HepG2 (cell line): ENCODE measurements around the gene TBCD. TPM values are rescaled to one million over a fixed set of nuclear protein-coding genes. Genes with fewer than 3 reads are reported as not detected.

Experiments
- CCAR2 ChIP-seq: fragments of 200-400 bp; formaldehyde crosslinking; optimal IDR thresholded peaks from 2 replicates; pipeline ENCODE3; 2018; ENCODE audit warnings: low read depth, mild to moderate bottlenecking, low read length, moderate library complexity
- HIVEP1 ChIP-seq: sonication (generic); formaldehyde crosslinking; IDR thresholded peaks from 2 replicates; pipeline ENCODE4 v1.4.0; 2020; ENCODE audit warnings: mild to moderate bottlenecking, missing genetic modification reagents
- HOXD1 ChIP-seq: sonication (generic); formaldehyde crosslinking; IDR thresholded peaks from 2 replicates; pipeline ENCODE4 v1.5.0; 2020; ENCODE audit warnings: missing genetic modification reagents
- NCOA1 ChIP-seq: sonication (generic); formaldehyde crosslinking; IDR thresholded peaks from 2 replicates; pipeline ENCODE4 v1.9.0; 2021; ENCODE audit warnings: missing genetic modification reagents
- NFATC3 ChIP-seq: sonication (generic); formaldehyde crosslinking; IDR thresholded peaks from 2 replicates; pipeline ENCODE4 v1.5.1; 2020; ENCODE audit warnings: mild to moderate bottlenecking, missing genetic modification reagents
- NFE2 ChIP-seq: sonication (generic); formaldehyde crosslinking; IDR thresholded peaks from 2 replicates; pipeline ENCODE4 v1.4.0; 2020; ENCODE audit warnings: missing genetic modification reagents
- RBFOX2 ChIP-seq: fragments of 200-400 bp; formaldehyde crosslinking; IDR thresholded peaks from 2 replicates; pipeline ENCODE4 v1.6.1; 2017; ENCODE audit warnings: low read depth, mild to moderate bottlenecking, low read length
- ZHX2 ChIP-seq, 2 experiments: sonication (generic) in 1 of 2; formaldehyde crosslinking in 1 of 2; IDR thresholded peaks; 2 replicates each; pipeline versions ENCODE4 v1.6.1 to v1.9.0; 2014 to 2022; ENCODE audit warnings: antibody characterized with exemption in 1 of 2, borderline replicate concordance in 1 of 2, inconsistent platforms in 1 of 2, low read depth in 1 of 2, missing genetic modification reagents in 1 of 2
- ZMAT5 ChIP-seq: sonication (generic); formaldehyde crosslinking; IDR thresholded peaks from 2 replicates; pipeline ENCODE4 v1.5.0; 2020; ENCODE audit warnings: mild to moderate bottlenecking, low read depth, missing genetic modification reagents, borderline replicate concordance
- ZNF224 ChIP-seq: sonication (generic); formaldehyde crosslinking; IDR thresholded peaks from 2 replicates; pipeline ENCODE4 v1.5.0; 2020; ENCODE audit warnings: mild to moderate bottlenecking, missing genetic modification reagents
- ZNF274 ChIP-seq: sonication (generic); formaldehyde crosslinking; IDR thresholded peaks from 2 replicates; pipeline ENCODE4 v1.5.1; 2020; ENCODE audit warnings: mild to moderate bottlenecking, missing genetic modification reagents
- ZNF382 ChIP-seq: sonication (generic); formaldehyde crosslinking; IDR thresholded peaks from 2 replicates; pipeline ENCODE4 v1.5.0; 2020; ENCODE audit warnings: missing genetic modification reagents, mild to moderate bottlenecking, borderline replicate concordance
- ZNF607 ChIP-seq: sonication (generic); formaldehyde crosslinking; IDR thresholded peaks from 2 replicates; pipeline ENCODE4 v1.5.1; 2020; ENCODE audit warnings: missing genetic modification reagents, mild to moderate bottlenecking, borderline replicate concordance
- ZNF709 ChIP-seq: sonication (generic); formaldehyde crosslinking; IDR thresholded peaks from 2 replicates; pipeline ENCODE4 v1.5.0; 2020; ENCODE audit warnings: mild to moderate bottlenecking, missing genetic modification reagents
- ZNF839 ChIP-seq: sonication (generic); formaldehyde crosslinking; IDR thresholded peaks from 2 replicates; pipeline ENCODE4 v1.4.0; 2020; ENCODE audit warnings: missing genetic modification reagents, mild to moderate bottlenecking, borderline replicate concordance
- ZUFSP ChIP-seq: sonication (generic); formaldehyde crosslinking; IDR thresholded peaks from 2 replicates; pipeline ENCODE4 v1.9.0; 2021; ENCODE audit warnings: missing genetic modification reagents, mild to moderate bottlenecking, borderline replicate concordance
- polyA plus RNA-seq, 8 experiments: library from polyadenylated mRNA; depleted of rRNA in 3 of 8; stranded (reverse) in 7 of 8; unstranded in 1 of 8; fragments of >200 nt; fragmentation: Illumina TruSeq in 4 of 8; extraction: Trizol in 4 of 8; gene quantifications; 2 replicates each; pipeline versions ENCODE4 v1.2.1 to v1.2.3, GENCODE V29; 2011 to 2016; ENCODE audit warnings: low read depth in 4 of 8, missing spikeins in 1 of 8, mixed read lengths in 1 of 8; ENCODE audit not compliant: insufficient read depth in 1 of 8
- total RNA-seq, 5 experiments: library from RNA; depleted of rRNA; stranded (reverse); fragments of >200 nt; fragmentation: Illumina TruSeq; extraction: Trizol; gene quantifications; 2 replicates each; pipeline ENCODE4 v1.2.3, GENCODE V29; 2016; ENCODE audit warnings: low read depth in 1 of 5
- TF ChIP-seq, protein P1 (sequence below): sonication (generic); formaldehyde crosslinking; IDR thresholded peaks from 2 replicates; pipeline ENCODE4 v1.4.0; 2020; ENCODE audit warnings: missing genetic modification reagents, borderline replicate concordance

The TBCD gene
- total and polyA plus RNA-seq, 2 of the 13 experiments (the other 11 are each of a cell fraction or from before 2014, with no cell fraction given): 33.9 to 54.8 TPM

DNA sequence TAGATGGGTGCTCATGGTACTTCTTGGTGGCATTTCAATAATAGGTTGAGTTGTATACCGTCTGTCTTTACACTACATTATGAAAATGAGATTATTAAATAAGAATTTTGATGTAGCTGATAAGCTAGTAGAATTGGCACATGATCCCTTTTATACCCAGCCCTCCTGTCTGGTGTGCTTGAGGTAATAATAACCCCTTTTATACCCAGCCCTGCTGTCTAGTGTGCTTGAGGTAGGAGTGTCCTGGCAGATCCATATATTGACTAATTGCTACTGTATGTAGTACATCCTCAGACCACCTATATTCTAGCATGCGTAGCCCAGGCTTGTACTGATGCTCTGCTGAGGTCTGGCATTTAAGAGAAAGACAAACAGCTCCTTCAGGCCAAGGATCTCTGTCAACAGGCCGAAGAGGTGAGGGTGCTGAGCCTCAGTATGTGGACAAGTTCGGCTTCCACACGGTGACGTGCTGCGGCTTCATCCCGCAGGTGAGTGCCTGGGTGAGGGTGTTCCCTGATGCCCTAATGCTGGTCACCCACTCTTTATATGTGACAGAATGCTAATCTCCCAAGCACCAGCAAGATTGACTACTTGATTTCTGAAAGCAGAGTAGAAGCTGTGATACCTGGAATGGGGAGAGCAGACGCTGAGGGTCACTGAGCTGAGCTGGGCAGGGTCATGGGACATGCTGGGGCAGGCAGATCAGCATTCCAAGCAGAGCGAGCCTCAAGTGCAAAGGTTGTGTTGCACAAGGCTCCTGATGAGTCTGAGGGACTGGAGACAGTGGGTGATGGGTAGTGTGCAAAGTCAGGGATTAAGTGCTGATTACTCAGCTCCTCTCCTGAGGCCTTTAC, 10.7 kb upstream of the TBCD start (continued):
- TF ChIP-seq ZUFSP (CRISPR knock-in tag): no peak
- TF ChIP-seq HOXD1 (CRISPR knock-in tag): 0 out of 2 replicates have a peak, but pooled peaks have one; percentile 51
- peak; percentile 74; the same call in 1 of the 2 replicates for TF ChIP-seq HIVEP1
- TF ChIP-seq, protein P1, sequence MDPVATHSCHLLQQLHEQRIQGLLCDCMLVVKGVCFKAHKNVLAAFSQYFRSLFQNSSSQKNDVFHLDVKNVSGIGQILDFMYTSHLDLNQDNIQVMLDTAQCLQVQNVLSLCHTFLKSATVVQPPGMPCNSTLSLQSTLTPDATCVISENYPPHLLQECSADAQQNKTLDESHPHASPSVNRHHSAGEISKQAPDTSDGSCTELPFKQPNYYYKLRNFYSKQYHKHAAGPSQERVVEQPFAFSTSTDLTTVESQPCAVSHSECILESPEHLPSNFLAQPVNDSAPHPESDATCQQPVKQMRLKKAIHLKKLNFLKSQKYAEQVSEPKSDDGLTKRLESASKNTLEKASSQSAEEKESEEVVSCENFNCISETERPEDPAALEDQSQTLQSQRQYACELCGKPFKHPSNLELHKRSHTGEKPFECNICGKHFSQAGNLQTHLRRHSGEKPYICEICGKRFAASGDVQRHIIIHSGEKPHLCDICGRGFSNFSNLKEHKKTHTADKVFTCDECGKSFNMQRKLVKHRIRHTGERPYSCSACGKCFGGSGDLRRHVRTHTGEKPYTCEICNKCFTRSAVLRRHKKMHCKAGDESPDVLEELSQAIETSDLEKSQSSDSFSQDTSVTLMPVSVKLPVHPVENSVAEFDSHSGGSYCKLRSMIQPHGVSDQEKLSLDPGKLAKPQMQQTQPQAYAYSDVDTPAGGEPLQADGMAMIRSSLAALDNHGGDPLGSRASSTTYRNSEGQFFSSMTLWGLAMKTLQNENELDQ (CRISPR knock-in tag): peak; percentile 62; the same call in 1 of the 2 replicates
- peak; percentile 78; the same call in 1 of the 2 replicates for TF ChIP-seq ZNF709
- TF ChIP-seq ZNF382 (CRISPR knock-in tag): no peak
- no peak for TF ChIP-seq ZNF839 (CRISPR knock-in tag)
- no peak; the same call in 1 of the 2 replicates for TF ChIP-seq ZNF607 (CRISPR knock-in tag)
- TF ChIP-seq ZHX2 (IDR thresholded peaks at IDR 0.05; ENCODE audit: low read depth): 0 out of 2 replicates have a peak, but pooled peaks have one; percentile 25
- TF ChIP-seq ZHX2 (CRISPR knock-in tag; IDR thresholded peaks at IDR 0.05; ENCODE audit: borderline replicate concordance): no peak
- TF ChIP-seq ZNF274: no peak
- TF ChIP-seq ZNF224 (CRISPR knock-in tag): no peak
- TF ChIP-seq CCAR2: no peak
- TF ChIP-seq NCOA1 (CRISPR knock-in tag): peak; percentile 72; the same call in 1 of the 2 replicates
- TF ChIP-seq NFATC3: no peak
- TF ChIP-seq ZMAT5: no peak
- TF ChIP-seq NFE2 (CRISPR knock-in tag): no peak
- no peak for TF ChIP-seq RBFOX2
